NCI-H82 treated with DMSO at 0.1 percent for 48 hours (cell line): ENCODE data around the gene KLHL14.

Source experiments
- DNase-seq: peaks from one replicate; lab custom pipeline; 2025; ENCODE audit not compliant: unreplicated experiment; lab: John Stamatoyannopoulos, UW

Gene KLHL14

DNA sequence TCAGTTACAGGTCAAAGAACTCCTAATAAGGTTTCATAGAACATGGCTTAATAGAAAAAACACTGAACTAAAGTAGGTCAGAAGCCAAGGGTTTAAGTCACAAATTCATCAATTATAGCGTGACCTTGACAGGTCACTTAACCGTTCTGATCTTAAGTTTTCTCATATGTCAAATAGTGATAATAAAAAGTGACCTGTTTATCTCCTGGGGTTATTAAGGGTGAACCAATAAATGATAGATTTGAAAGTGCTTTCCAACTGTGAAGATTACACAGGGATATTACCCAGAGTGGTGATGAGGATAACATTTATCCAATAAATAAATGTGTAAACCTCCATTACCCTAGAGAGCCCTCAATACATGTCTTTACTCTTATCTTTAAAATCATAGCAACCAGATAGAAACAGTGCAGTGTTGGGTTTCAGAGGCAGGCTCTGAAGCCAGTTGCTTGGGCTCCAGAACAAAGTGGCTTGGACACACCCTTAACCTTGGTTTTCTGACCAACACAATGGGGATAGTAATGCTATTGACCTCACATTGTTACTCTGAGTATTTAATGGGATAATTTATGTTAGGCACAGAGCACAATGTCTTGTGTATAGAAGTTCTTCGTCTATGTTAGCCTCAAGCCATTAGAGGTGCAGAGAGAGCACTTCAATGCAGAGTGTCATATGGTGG is 48.6 kb downstream of the KLHL14 start:
- DNase-seq = no peak

DNA sequence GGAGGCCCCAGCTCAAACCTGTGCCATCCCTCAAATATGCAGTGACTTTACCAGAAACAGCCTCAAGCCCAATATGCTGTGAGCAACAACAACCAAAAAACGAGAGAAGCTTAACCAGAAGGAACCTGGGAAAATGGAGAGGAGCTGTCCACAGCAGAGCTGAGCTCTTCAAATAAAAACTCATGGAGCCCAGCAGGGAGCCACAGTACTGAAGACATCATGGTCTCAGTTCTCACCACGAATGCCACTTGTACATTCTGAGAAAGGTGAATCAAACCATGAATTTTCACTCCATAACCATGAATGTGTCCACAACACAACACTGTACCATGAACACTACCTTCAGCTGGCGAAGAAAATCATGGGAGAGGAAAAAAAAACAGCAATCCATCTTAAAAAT is 50.5 kb downstream of the KLHL14 start:
- no peak for DNase-seq

DNA sequence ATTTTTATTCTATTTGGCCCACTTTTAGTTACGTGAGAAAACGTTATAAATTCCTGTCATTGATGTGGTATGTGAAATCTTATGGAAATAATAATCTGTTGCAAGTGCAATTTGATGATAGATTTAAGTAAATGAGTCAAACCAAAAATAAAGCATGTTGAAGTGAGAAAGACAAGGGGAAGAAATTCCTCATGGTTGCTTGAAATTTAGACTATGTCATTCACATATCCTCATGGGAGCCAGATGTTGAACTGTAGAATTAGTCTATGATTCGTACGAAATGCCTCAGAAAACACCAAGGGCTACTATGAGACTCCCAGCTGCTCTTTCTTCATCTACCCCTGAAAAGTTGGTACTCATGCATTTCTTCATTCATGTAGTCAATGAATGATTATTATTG is 55.7 kb downstream of the KLHL14 start:
- no peak for DNase-seq

DNA sequence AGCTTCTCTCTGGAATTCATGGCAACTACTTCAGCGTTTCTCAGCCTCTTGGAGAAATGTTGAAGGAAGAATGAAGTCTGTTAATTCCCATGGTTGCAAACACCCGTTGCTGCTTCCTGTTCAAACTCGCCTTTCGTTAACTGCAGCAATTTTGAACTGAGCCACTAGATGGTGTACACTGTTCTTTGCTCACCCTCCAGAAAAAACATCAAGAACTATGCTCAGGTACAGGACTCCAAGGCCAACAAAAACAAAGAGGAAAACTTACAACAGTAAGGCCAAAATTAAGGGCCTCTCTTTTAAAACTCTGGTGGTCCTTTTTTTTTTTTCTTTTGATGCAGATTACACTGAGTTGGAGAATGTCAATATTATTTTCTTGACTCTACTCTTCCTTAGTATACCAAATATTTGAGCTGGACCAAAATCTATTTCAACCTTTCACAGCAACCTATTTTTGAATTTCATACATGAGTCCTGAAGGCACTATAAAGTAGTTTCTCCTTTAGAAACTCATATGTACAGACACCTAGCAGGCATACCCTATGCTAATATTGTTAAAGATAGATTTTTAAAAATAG is 58.2 kb downstream of the KLHL14 start:
- DNase-seq = peak; percentile 79

DNA sequence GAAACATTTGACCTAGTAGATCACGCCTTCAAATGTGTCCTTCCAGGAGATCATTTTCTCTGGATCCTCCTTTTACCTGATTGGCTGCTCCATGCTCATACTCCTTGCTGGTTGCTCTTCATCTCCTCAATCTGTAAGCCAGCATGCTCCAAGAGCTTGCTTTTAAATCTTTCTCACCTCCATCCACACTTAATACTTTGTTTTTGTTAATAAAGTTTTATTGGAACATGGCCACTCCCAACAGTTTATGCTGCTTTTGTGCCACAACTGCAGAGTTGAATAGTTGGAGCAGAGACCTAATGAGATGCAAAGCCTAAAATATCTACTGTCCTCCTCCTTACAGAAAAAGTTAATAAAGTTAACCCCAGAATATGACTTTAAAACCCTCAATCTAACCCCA is 60.0 kb downstream of the KLHL14 start:
- no peak for DNase-seq

DNA sequence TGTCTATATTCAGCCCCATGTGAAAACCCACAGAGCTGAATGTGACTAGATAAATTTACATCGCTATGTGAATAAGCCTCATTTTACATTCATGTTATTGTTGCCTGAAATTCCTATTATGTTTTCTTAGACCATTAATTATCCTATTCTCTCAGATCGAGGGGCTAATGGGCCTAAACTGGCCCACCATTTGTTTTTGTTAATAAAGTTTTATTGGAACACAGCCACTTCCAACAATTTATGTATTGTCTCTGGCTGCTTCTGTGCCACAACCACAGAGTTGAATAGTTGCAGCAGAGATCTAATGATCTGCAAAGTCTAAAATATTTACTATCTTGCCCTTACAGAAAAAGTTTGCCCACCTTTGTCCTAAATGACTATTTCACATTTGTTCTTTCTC is 61.0 kb downstream of the KLHL14 start:
- no peak for DNase-seq

DNA sequence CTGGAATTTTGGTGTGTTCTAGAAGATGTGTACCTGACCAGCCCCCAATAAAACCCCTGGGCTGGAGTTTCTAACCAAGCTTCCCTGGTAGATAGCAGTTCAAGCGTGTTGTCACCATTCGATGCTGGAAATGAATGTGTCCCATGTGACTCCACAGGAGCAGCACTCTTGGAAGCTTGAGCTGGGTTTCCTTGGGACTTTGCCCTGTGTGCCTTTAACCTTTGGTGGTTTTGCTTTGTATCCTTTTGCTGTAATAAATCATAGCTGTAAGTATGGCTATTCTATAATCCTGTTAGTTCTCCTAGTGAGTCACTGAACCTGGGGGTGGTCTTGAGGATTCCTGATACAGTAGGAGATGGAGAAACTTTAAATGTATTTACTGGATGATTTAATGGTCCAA is 65.2 kb downstream of the KLHL14 start:
- no peak for DNase-seq

DNA sequence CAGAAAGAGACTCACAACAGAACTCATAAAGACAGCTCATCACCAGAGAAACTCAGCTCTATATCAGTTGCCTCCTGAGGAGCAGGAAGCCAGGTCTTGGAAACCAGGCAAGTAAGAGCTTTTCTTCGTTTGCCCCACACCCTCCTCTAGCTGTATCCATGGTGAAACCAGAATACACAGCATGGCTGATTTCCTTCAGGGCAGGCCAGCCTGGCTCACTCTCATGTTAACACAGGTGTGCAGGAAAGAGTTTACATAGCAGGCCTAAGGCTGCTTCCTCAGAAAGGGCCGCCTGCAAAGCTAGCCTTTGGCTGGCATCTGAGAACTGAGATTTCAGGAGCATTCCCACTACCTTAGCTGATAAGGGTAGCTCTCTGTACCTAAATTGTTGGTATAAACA is 65.7 kb downstream of the KLHL14 start:
- no peak for DNase-seq

DNA sequence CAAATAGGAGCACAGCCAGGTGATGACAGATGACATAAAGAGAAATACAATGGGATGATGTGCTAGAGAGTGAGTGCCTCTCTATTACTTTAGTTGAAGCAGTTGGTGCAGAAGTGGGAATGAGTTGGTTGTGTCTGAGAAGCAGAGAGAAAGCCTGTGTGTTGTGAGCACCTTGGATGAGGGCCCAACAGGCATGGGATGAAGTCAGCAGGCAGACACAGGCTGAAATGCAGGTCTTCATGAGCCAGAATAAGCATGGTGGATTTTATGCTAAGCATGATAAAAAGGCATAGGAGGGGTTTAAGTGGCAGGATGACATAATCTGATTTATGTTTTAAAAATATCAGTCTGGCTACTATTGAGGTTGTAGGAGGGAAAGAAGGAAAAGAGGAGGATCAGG is 71.5 kb downstream of the KLHL14 start:
- DNase-seq = no peak

DNA sequence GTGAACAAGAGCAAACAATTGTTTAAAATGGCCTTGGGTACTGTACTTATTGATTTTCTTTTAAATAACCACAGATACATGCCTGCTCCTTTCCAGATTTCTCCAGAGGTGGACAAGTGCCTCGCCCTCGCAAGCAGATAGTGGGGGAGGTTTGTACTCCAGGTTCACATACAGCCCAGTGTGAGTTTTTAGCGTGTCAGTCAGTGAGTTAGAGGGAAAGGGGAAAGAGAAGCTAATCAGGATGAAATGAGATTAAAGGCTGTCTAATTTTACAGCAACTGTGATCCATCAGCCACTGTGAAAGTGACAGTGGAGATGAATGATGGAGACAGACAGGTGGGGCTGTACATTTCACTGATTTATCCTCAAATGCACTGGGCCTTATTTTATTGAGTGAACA is 74.7 kb downstream of the KLHL14 start:
- peak; percentile 92 for DNase-seq

DNA sequence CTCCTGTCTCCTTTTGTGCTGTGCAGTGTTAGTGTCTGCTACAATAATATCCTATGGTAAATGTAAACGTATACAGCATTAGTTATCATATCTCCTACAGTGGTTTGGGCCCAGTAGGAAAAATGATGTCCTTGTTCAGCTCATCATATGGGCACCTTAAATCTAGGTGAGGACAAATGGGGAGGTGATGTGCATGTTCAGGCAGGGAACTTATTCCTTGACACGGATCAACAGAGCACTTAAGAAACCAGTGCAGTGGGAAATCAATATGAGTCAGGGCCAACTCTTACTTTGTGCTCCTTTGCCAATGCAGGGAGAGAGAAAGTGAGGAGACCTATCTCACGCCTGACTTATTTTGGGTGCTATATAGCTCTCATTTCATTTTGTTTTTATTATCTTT is 76.4 kb downstream of the KLHL14 start:
- no peak for DNase-seq

DNA sequence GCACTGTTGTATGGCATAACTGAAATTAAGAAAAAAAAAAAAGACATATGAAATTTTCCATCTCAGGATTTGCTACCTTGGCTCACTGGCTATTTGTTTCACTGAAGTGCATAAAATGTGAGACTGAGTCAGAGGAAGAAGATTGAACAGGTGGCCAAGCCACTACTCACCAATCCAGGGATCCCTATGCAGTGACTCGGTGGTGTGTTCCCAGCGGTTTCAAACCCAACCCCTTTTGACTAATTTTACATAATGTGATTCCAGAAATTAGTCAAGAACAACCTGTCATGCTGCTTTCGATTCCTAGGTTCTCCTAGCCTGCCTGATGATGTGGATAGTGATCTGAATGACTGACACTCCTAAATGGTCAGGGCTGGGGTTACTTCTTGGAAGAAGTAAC is 77.3 kb downstream of the KLHL14 start:
- DNase-seq = no peak

DNA sequence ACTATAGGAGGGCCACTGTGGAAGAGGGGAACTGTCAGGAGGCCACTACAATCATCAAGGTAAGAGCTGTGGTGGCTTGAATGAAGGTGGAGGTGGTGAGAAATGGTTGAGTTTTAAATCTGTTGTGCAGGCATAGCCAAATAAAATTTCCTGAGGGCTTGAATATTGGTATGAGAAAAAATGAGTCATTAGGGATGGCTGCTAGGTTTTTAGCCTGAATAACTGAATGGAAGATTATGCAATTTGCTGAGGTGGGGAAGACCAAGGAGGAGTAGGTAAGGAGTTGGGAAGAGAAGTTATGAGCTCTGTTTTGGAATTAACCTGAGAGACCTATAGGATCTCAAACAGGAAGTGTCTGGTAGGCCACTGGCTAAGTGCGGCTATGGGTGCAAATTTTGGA is 84.0 kb downstream of the KLHL14 start:
- DNase-seq = no peak

DNA sequence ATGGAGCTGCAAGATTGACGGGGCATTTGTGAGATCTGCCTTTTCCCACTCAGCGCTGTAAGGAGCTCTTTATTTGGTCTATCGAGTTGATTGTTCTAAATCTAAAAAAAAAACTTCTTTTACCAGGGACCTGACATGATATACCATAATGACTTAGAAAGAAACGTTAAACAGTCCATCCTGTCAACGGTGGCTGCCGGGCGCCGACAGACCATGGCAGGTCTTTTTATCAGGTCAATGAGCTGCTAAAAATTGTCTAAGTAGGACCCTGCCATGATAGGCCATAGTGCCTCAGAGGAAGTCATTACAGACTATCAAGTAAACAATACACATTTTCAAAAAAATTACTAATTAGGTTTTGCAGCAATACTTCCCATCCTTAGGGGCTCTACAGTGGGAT is 87.9 kb downstream of the KLHL14 start:
- no peak for DNase-seq

DNA sequence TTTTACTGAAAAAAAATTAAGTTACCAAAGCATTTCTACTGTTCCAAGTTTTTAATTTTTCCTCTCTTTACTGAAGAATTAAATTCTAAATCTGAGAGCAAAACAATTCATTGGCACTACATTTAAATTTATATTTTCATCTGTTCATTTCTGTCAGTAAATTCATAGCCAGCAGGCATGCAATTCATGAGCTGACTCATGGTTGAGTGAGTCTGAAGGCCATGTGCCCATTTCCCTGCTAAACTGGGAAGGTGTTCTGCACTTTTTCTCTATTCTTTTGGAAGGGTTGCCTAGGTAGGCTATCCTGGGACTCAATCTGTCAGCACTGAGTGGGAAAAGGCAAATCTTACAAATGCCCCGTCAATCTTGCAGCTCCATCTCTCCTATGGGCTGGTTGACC is 88.7 kb downstream of the KLHL14 start:
- no peak for DNase-seq

DNA sequence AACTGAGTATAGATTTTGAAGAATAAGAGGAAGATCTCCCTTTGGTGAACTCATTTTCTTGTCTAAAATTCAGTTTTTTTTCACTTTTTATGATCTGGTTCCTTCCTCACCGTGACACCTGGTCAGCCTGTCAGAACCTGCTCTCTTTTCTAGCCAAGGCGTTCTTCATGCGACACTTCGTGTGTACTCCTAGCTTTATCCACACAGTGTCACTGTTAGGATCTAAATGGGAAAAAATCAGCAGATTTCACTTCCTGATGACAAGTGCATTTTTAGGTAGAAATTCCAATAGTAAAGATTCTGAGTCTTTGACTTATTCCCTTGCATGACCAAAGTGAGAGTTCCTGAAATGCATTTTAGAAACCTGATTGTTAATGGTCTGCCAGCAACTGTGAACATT is 89.8 kb downstream of the KLHL14 start:
- DNase-seq = no peak

DNA sequence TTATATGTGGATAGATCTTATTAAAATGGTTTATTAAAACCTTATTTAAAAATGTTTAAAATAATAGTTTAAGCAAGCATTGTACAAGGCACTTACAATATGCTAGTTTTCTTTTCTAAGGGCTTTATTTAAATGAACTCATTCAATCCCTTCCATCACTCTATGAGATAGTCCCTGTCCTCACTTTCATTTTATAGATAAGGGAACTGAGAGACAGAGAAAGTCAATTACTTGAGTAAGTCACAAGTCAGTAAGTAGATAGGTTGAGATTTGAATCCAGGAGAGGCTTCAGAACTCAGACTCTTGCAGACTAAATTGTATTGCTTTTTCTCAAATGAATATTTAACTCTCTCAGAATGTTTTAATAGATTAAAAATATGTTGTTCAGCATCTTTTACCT is 95.2 kb downstream of the KLHL14 start:
- no peak for DNase-seq

DNA sequence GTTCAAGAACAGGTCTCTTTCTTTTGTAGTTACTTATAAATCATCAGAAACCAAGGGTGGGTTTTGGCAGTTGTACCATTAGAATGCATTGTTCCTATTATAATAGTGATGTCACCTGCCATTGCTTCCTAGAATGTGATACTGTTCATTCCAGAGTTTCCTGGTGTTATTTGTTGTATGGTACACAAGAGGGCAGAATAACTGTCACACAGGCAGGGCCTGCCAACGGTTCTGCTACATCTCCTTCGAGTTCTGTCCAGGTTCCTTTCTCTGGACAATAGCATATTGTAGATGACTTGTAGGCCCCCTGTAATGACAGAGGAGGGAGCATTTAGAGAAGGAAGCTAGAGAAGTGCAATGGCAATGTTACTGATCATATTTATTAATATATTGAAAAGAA is 98.3 kb downstream of the KLHL14 start:
- DNase-seq = no peak

DNA sequence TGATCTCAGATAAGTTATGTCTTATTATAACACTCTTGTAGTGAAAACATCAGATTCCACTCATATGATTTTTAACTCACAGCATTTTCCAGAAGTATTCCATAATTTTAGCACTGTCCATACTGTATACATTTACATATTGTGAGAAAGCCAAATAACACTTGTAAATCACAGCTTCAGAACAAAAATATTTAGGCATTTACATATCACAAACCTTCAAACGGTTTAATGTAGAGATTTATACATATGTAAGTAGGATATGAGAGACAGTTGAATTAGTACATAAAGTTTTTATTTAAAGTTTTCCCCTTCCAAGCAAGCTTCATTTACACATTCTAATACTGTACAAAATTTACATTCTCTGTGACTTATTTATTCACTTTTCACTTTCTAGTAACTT is 100.4 kb downstream of the KLHL14 start:
- no peak for DNase-seq

DNA sequence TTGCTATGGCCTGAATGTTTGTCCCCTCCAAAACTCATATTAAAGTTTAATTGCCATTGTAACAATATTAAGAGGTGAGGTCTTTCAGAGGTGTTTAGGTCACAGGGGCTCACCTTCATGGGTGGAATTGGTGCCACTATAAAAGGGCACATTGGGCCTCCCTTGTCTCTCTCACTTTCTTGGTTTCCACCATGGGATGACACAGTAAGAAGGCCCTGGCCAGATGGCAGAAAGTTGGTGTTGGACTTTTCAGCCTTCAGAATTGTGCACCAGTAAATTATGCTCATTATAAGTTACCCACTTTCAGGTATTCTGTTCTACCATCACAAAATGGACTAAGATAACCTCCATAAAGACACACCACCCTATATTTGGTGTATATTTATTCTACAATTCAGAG is 102.1 kb downstream of the KLHL14 start:
- DNase-seq = no peak

DNA sequence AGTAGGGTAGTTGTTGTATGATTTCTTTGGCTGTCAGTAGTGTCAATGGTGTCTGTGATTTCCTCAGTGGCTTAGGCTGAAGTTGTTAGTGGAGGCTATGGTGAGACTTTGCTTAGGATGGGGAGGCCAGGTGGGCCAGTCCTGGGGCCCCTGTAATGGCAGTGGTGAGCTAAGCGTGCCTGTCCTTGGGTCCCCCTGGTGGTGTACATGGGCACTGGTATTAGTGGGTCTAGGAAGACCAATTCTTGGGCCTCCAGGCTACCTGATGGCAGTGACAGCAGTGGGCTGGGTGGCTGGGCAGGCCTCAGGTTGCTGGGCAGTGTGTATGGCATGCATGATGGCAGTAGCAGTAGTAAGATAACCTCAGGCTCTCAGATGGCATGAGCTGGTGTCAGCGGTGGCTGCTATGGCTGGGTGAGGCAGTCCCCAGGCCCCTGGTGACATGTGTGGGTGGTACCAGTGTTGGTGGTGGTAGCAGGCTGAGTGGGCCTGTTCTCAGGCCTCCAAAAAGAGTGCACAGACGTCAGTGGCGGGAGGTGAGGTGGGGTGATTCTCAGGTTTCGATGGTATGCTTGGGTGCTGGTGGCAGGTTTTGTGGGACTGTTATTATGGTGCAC is 103.2 kb downstream of the KLHL14 start:
- DNase-seq = no peak

DNA sequence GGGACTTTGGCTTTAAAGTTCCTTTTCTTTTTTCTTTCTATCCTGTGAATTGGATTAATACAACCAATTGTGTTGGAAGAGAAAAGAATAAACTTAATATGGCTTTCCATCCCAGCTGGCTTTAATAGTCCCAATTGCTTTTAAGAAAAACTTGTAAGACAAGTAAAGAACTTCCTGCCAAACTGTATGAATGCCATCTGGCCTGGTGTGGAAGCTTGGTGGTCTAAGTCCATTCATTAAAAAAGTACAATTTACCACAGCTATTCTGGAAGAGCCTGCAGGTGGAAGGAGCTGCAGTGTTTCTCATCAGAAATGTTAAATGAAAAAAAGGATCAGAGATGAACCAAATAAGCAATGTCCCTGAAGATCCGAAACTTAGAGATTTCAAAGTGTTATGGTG is 103.9 kb downstream of the KLHL14 start:
- no peak for DNase-seq
